MM.1S (cell line): ENCODE measurements around the gene SMARCA4.

Source experiments
- CTCF ChIP-seq: fragments of 300-600 bp; sonication (generic); IDR thresholded peaks from 2 replicates; pipeline ENCODE4 v1.5.1; 2016; ENCODE audit warnings: antibody characterized with exemption, low read length, mixed read lengths
- EZH2 ChIP-seq: fragments of 300-600 bp; sonication (generic); optimal IDR thresholded peaks from 2 replicates; pipeline ENCODE3; 2017; ENCODE audit warnings: low read depth, mild to moderate bottlenecking, antibody characterized with exemption, low read length, mixed read lengths

GRCh38 chr19:11041966-11042627 is 81.3 kb downstream of the SMARCA4 start:
- TF ChIP-seq CTCF (no peak), EZH2 (no peak)
